K562 (cell line): ENCODE measurements around the gene VIPR2. TPM values are rescaled to one million over a fixed set of nuclear protein-coding genes. Genes with fewer than 3 reads are reported as not detected.

Experiments
- ATAC-seq: fragments of 200-7000 bp; cut with Tn5 transposase; 3 replicates; pipeline ENCODE4 v1.9.1; 2020; ENCODE audit warnings: moderate library complexity
- BruUV-seq: library from RNA; stranded (reverse); fragments of 400-500 nt; replicated peaks from 2 replicates; lab custom pipeline; 2021; lab: Mats Ljungman, UMichigan
- CTCF ChIA-PET: fragments of 300-600 bp; formaldehyde crosslinking; extraction: SDS; loops from one replicate; lab custom pipeline; 2021; ENCODE audit warnings: low intra/inter-chr PET ratio; lab: Yijun Ruan, JAX
- POLR2A ChIA-PET: fragments of 300-600, 350-650 bp; sonication (Branson Sonifier 250); formaldehyde crosslinking; extraction: SDS; loops from one replicate; lab custom pipeline; 2021; ENCODE audit warnings: antibody characterized with exemption, inconsistent platforms; lab: Yijun Ruan, JAX
- DNase-seq, 4 experiments: peaks; one replicate each; pipeline versions ENCODE4 v3.0.0 to v3.0.0-alpha.2; 2011 to 2018; ENCODE audit warnings: low spot score in 3 of 4, mixed read lengths in 3 of 4; ENCODE audit errors: extremely low read depth in 1 of 4
- FAIRE-seq: peaks from 2 replicates; lab custom pipeline; 2011; peaks lifted over from hg19 to GRCh38; lab: Jason Lieb, UNC
- H2AFZ ChIP-seq: 2 replicates; pipeline ENCODE4 v1.6.0; 2011; ENCODE audit warnings: low read depth, low read length, control low read depth, inconsistent platforms
- H3K27ac ChIP-seq: fragments of 200-600 bp; 3 replicates; pipeline ENCODE4 v1.8.0; 2011; ENCODE audit warnings: low read depth, mild to moderate bottlenecking, control low read depth, inconsistent platforms, low read length, moderate library complexity, mixed read lengths; ENCODE audit errors: extremely low read depth
- H3K27me3 ChIP-seq, 2 experiments: fragments of 300-600 bp in 1 of 2; 2 replicates in 1 of 2; 3 replicates in 1 of 2; pipeline versions ENCODE4 v1.6.0 to v1.8.0; 2011; ENCODE audit warnings: inconsistent platforms in 2 of 2, low read length in 2 of 2, mild to moderate bottlenecking in 1 of 2, mixed read lengths in 1 of 2, moderate library complexity in 1 of 2; ENCODE audit not compliant: control insufficient read depth in 2 of 2, insufficient read depth in 2 of 2
- H3K36me3 ChIP-seq: fragments of 300-600 bp; 3 replicates; pipeline ENCODE4 v1.8.0; 2011; ENCODE audit warnings: mild to moderate bottlenecking, low read length, inconsistent platforms; ENCODE audit not compliant: control insufficient read depth, insufficient read depth
- H3K4me1 ChIP-seq, 2 experiments: fragments of 200-600 bp in 1 of 2; replicated peaks in 1 of 2; 2 replicates in 1 of 2; 3 replicates in 1 of 2; pipeline versions ENCODE4 v1.5.1 to v1.8.0; 2011; ENCODE audit warnings: inconsistent platforms in 2 of 2, low read length in 2 of 2, mild to moderate bottlenecking in 1 of 2, mixed read lengths in 1 of 2, moderate library complexity in 1 of 2; ENCODE audit not compliant: control insufficient read depth in 2 of 2, insufficient read depth in 2 of 2
- H3K4me2 ChIP-seq: 2 replicates; pipeline ENCODE4 v1.6.1; 2011; ENCODE audit warnings: low read length, control low read depth, inconsistent platforms, mixed read lengths; ENCODE audit not compliant: insufficient read depth
- H3K4me3 ChIP-seq: fragments of 200-600 bp; sonication (generic), shearing (Covaris generic); 2 replicates; pipeline ENCODE4 v1.5.1; 2016; ENCODE audit warnings: control low read depth, inconsistent platforms
- H3K79me2 ChIP-seq: fragments of 200-600 bp; 3 replicates; pipeline ENCODE4 v1.8.0; 2011; ENCODE audit warnings: low read length, inconsistent platforms; ENCODE audit not compliant: control insufficient read depth, insufficient read depth
- H3K9ac ChIP-seq, 2 experiments: 2 replicates each; pipeline versions ENCODE4 v1.6.0 to v1.6.1; 2011; ENCODE audit warnings: low read depth in 2 of 2, low read length in 2 of 2, control low read depth in 1 of 2, inconsistent platforms in 1 of 2, mild to moderate bottlenecking in 1 of 2, mixed read lengths in 1 of 2; ENCODE audit not compliant: insufficient read depth in 1 of 2
- H3K9me1 ChIP-seq: one replicate; pipeline ENCODE4 v1.6.0; 2011; ENCODE audit warnings: inconsistent platforms, mild to moderate bottlenecking, low read length, moderate library complexity; ENCODE audit not compliant: control insufficient read depth, insufficient read depth
- H3K9me3 ChIP-seq: replicated peaks from 2 replicates; pipeline ENCODE4 v1.5.1; 2011; ENCODE audit warnings: low read depth, low read length, inconsistent platforms; ENCODE audit not compliant: control insufficient read depth, insufficient read depth
- H4K20me1 ChIP-seq: replicated peaks from 2 replicates; pipeline ENCODE4 v1.6.1; 2011; ENCODE audit warnings: low read length, inconsistent platforms, mixed read lengths; ENCODE audit not compliant: control insufficient read depth, insufficient read depth
- DEAF1 ChIP-seq: fragments of 450-650 bp; formaldehyde crosslinking; IDR thresholded peaks from 2 replicates; pipeline ENCODE4 v1.4.0; 2020; ENCODE audit warnings: mild to moderate bottlenecking, moderate library complexity
- ETS1 ChIP-seq: conservative IDR thresholded peaks from 2 replicates; pipeline ENCODE4 v1.6.1; 2011; ENCODE audit warnings: low read depth, mild to moderate bottlenecking, low read length; ENCODE audit not compliant: control insufficient read depth
- FOXK1 ChIP-seq: sonication (generic); formaldehyde crosslinking; IDR thresholded peaks from 2 replicates; pipeline ENCODE4 v1.8.0; 2022; ENCODE audit warnings: missing genetic modification reagents, mild to moderate bottlenecking, borderline replicate concordance
- RBM22 ChIP-seq: fragments of 200-400 bp; formaldehyde crosslinking; IDR thresholded peaks from 2 replicates; pipeline ENCODE4 v1.6.1; 2018; ENCODE audit warnings: low read length, low read depth; ENCODE audit not compliant: poor library complexity, severe bottlenecking
- ZC3H4 ChIP-seq: sonication (generic); formaldehyde crosslinking; IDR thresholded peaks from 2 replicates; pipeline ENCODE4 v1.9.0; 2021; ENCODE audit warnings: missing genetic modification reagents, borderline replicate concordance
- ZNF224 ChIP-seq: sonication (generic); formaldehyde crosslinking; IDR thresholded peaks from 2 replicates; pipeline ENCODE4 v1.8.0; 2022; ENCODE audit warnings: mild to moderate bottlenecking, missing genetic modification reagents
- ZNF253 ChIP-seq: fragments of 250-450 bp; sonication (Bioruptor Pico); conservative IDR thresholded peaks from 2 replicates; pipeline ENCODE4 v1.6.1; 2021; ENCODE audit warnings: mild to moderate bottlenecking
- ZNF695 ChIP-seq: fragments of 450-650 bp; formaldehyde crosslinking; IDR thresholded peaks from 2 replicates; pipeline ENCODE4 v1.4.0; 2020; ENCODE audit warnings: mild to moderate bottlenecking, moderate library complexity
- WGBS: fragments of 100-300 bp; shearing (Covaris generic); methylation state at CpG from one replicate; pipeline ENCODE4 v1.1.6; 2016; ENCODE audit warnings: low coverage, mixed read lengths; ENCODE audit not compliant: insufficient coverage; ENCODE audit errors: missing lambda C conversion rate; 5-methylcytosine and 5-hydroxymethylcytosine counted together
- in situ Hi-C: fragments of 300-500 bp; cut with MboI; formaldehyde crosslinking; loops from 4 replicates; pipeline ENCODE4 v1.15.0; 2018; ENCODE audit warnings: inconsistent platforms, mixed read lengths
- intact Hi-C: fragments of 100-400 bp; cut with micrococcal nuclease; formaldehyde crosslinking; loops from 2 replicates; pipeline ENCODE4 v1.14.2; 2022
- polyA plus RNA-seq, 8 experiments: library from polyadenylated mRNA; depleted of rRNA in 4 of 8; stranded (reverse) in 5 of 8; unstranded in 3 of 8; fragments of >200 nt; fragmentation: Nextera tagmentation in 2 of 8; fragmentation: Illumina TruSeq in 1 of 8; extraction: Ambion mirVana in 2 of 8; extraction: Trizol in 1 of 8; gene quantifications; 2 replicates each; pipeline versions ENCODE4 v1.2.1 to v1.2.3, GENCODE V29; 2011 to 2014; ENCODE audit warnings: inconsistent platforms in 1 of 8, missing spikeins in 1 of 8
- total RNA-seq, 7 experiments: library from RNA; depleted of rRNA in 6 of 7; stranded (reverse); fragments of >200 nt in 6 of 7; fragmentation: Illumina TruSeq in 2 of 7; extraction: Trizol in 2 of 7; gene quantifications; 2 replicates each; pipeline versions ENCODE4 v1.2.1 to v1.2.3, GENCODE V29; 2011 to 2021; ENCODE audit warnings: low replicate concordance in 1 of 7

VIPR2 gene
- total and polyA plus RNA-seq, 9 of the 15 experiments (the other 6 are each of a cell fraction or from before 2014, with no cell fraction given) = 0.04 TPM; not detected in 8

DNA sequence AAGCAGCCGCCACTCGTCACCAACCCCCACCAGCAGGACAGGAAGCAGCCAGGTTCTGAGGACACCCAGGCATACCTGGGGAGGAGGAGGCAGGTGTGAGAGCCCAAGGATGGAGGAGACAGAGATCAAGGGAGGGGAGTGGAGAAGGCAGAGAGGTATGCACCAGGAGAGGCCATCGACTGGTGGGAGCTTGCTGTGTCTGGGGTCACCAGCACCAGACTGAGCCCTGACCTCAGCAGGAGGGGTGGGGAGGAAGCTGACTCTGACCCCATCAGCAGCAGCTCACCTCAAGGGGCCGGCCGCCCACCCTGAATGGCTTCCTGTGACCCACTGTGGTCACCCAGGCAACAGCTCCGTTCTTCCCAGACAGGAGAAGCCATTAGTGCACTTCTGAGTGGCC, 7.8 kb downstream of the VIPR2 start:
- ChIA-PET CTCF (no interaction called here), POLR2A (interaction anchor here (0.5 to 0.6 kb wide), 2 partner anchors 73 to 646 kb away, joined by 3 to 4 read pairs; no protein-coding TSS in a partner anchor)
- intact Hi-C loops = no loop called here
- H3K36me3 ChIP-seq = no peaks in the 10 kb centered on the region
- FAIRE-seq (no peak), ATAC-seq (no peak), DNase-seq (no peak)
- no peak overlapping the region for H3K4me3 ChIP-seq
- no peak for TF ChIP-seq FOXK1 (CRISPR knock-in tag)
- TF ChIP-seq ZC3H4 = no peak
- TF ChIP-seq RBM22 = no peak
- no peak for TF ChIP-seq ZNF695 (CRISPR knock-in tag)
- no peak for TF ChIP-seq ZNF253
- TF ChIP-seq ETS1 = no peak
- TF ChIP-seq DEAF1 (CRISPR knock-in tag) = no peak
- no peak for TF ChIP-seq ZNF224 (CRISPR knock-in tag)
- 4% methylated on average over 6 of the region's 6 CpGs for WGBS
- H2AFZ ChIP-seq = no peak overlapping the region
- H3K27ac ChIP-seq = no peak overlapping the region
- peak overlapping the region in 1 of 2 experiments; percentile 6; a peak in 1 of 4 replicates for H3K9ac ChIP-seq
- peaks cover 44 to 61% of the 10 kb centered on the region in 2 experiments for H3K27me3 ChIP-seq
- H3K4me2 ChIP-seq = no peak overlapping the region
- in situ Hi-C loops = no loop called here
- no TSS peak for BruUV-seq
- no peaks in the 10 kb centered on the region for H4K20me1 ChIP-seq
- H3K9me1 ChIP-seq = no peaks in the 10 kb centered on the region
- peaks cover 0 to 3% of the 10 kb centered on the region in 2 experiments; a peak in 1 of 5 replicates for H3K4me1 ChIP-seq
- no peaks in the 10 kb centered on the region for H3K9me3 ChIP-seq
- H3K79me2 ChIP-seq = no peaks in the 10 kb centered on the region
